ENCODE results near the gene NUMB.

DNA sequence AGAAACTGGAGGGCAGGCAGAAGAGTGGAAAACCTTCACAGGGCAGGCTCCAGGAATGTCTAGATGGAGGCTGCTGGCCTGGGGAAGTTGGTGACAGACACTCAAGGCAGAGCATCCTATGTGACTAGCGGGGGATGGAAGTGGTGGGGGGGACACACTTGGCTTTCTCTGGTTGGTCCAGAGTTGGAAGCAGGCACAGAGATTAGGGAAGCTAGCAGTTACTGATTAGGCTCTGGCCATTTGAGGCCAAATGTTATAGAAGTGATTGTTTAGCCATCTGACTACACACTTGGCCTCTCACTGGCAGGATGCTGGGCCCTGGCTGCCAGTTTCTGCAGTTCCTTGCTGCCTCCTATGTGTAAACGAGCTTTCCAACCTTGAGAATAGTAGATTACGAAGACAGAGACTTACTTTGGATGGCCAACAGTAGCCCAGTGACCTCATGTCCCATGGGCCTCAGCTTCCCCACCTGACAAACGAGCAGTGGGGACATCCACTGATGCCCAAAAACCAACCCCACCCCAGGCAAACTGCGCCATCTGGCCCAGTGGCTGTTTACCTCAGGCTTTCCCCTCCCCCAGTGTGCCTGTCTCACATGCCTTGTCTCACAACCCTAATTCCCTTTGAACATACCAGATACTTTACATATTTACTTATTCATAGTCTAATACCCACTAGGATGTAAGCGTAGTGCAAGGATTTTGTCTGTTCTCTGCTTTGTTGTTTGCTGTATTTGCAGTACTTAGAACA, 118.3 kb downstream of the NUMB start:
- TF ChIP-seq, protein P1, sequence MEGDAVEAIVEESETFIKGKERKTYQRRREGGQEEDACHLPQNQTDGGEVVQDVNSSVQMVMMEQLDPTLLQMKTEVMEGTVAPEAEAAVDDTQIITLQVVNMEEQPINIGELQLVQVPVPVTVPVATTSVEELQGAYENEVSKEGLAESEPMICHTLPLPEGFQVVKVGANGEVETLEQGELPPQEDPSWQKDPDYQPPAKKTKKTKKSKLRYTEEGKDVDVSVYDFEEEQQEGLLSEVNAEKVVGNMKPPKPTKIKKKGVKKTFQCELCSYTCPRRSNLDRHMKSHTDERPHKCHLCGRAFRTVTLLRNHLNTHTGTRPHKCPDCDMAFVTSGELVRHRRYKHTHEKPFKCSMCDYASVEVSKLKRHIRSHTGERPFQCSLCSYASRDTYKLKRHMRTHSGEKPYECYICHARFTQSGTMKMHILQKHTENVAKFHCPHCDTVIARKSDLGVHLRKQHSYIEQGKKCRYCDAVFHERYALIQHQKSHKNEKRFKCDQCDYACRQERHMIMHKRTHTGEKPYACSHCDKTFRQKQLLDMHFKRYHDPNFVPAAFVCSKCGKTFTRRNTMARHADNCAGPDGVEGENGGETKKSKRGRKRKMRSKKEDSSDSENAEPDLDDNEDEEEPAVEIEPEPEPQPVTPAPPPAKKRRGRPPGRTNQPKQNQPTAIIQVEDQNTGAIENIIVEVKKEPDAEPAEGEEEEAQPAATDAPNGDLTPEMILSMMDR (IDR thresholded peaks at IDR 0.05; ENCODE audit: borderline replicate concordance, extremely low read depth, low read length, poor library complexity, severe bottlenecking), result no peak
- TF ChIP-seq EZH2 (IDR thresholded peaks at IDR 0.05; ENCODE audit: borderline replicate concordance, low read depth, low read length, severe bottlenecking), result no peak
